Stimulated activated CD4-positive, alpha-beta T cell treated with anti-CD3 and anti-CD28 coated beads, Interleukin-1b, Interleukin-23, amount 100 ng/mL, for 48 hours (primary cell): ENCODE data around the gene ODAPH.
"Not testable (repeated sequence)": the region's sequence is repeated elsewhere in the genome, so short reads cannot be mapped to it uniquely, and the experiment has no call there.

Experiments used
- DNase-seq: peaks from one replicate; pipeline ENCODE4 v3.0.0-alpha.2; 2020

Gene ODAPH

GRCh38 chr4:75555294-75556164, at the start of gene ODAPH:
ODAPH (plus strand) TSS chr4:75556066; CDS start chr4:75556083, 17 bp downstream.
- peak; percentile 19 for DNase-seq

GRCh38 chr4:75509592-75509991, 46.3 kb upstream of the ODAPH start:
- DNase-seq, result not testable (repeated sequence)

- no peak for DNase-seq
Observed at GRCh38 chr4:75511841-75512240, 44.0 kb upstream of the ODAPH start.

GRCh38 chr4:75512386-75513211, 43.3 kb upstream of the ODAPH start:
- DNase-seq, result no peak

- DNase-seq, result no peak
Observed at GRCh38 chr4:75513526-75514130, 42.2 kb upstream of the ODAPH start.

GRCh38 chr4:75514131-75514948, 41.5 kb upstream of the ODAPH start, which contains the start of the genes RCHY1 and THAP6:
RCHY1 (minus strand) TSS chr4:75514403; CDS start chr4:75514286, 117 bp downstream.
THAP6 (plus strand) TSS chr4:75514473; CDS start chr4:75515453, 980 bp downstream.
- DNase-seq, result peak; percentile 92

- DNase-seq, result no peak
Observed at GRCh38 chr4:75514949-75515612, 40.8 kb upstream of the ODAPH start.

GRCh38 chr4:75516144-75516543, 39.7 kb upstream of the ODAPH start:
- DNase-seq, result no peak

GRCh38 chr4:75519452-75519851, 36.4 kb upstream of the ODAPH start:
- not testable (repeated sequence) for DNase-seq

- no peak for DNase-seq
Observed at GRCh38 chr4:75525086-75525485, 30.8 kb upstream of the ODAPH start.

GRCh38 chr4:75525910-75526309, 30.0 kb upstream of the ODAPH start:
- no peak for DNase-seq

GRCh38 chr4:75527482-75527881, 28.4 kb upstream of the ODAPH start:
- no peak for DNase-seq

- DNase-seq, result no peak
Observed at GRCh38 chr4:75530556-75531322, 25.1 kb upstream of the ODAPH start.

GRCh38 chr4:75531536-75532143, 24.2 kb upstream of the ODAPH start:
- DNase-seq, result not testable (repeated sequence)

GRCh38 chr4:75533339-75533887, 22.5 kb upstream of the ODAPH start:
- not testable (repeated sequence) for DNase-seq

GRCh38 chr4:75533926-75534325, 21.9 kb upstream of the ODAPH start:
- DNase-seq, result not testable (repeated sequence)

GRCh38 chr4:75537308-75537707, 18.6 kb upstream of the ODAPH start:
- not testable (repeated sequence) for DNase-seq

- DNase-seq, result no peak
Observed at GRCh38 chr4:75542824-75543223, 13.0 kb upstream of the ODAPH start.

- not testable (repeated sequence) for DNase-seq
Observed at GRCh38 chr4:75544220-75544619, 11.6 kb upstream of the ODAPH start.

- DNase-seq, result no peak
Observed at GRCh38 chr4:75544870-75545269, 11.0 kb upstream of the ODAPH start.
